Esophagus squamous epithelium (tissue), 4 donors: Measurements from ENCODE around the gene KIAA1671.

Experiments used
- CTCF ChIP-seq, 6 experiments: fragments of 450-650 bp in 4 of 6; fragments of 200-600 bp in 2 of 6; sonication (generic) in 2 of 6; IDR thresholded peaks; one replicate each; pipeline ENCODE4 v1.5.1; 2016 to 2019; ENCODE audit warnings: antibody characterized with exemption in 6 of 6, mild to moderate bottlenecking in 4 of 6, moderate library complexity in 4 of 6
- POLR2A ChIP-seq, 4 donors: fragments of 450-650 bp; IDR thresholded peaks; one replicate each; pipeline ENCODE4 v1.6.1; 2017; ENCODE audit warnings: antibody characterized with exemption in 4 of 4, mild to moderate bottlenecking in 4 of 4, moderate library complexity in 3 of 4

- TF ChIP-seq CTCF (IDR thresholded peaks at IDR 0.05) (no peak), POLR2A (IDR thresholded peaks at IDR 0.05) (no peak)
These were observed 241.0 kb downstream of the KIAA1671 start for GRCh38 chr22:25193548-25193947.
